ENCODE measurements around the gene IGSF23.
"Not testable (repeated sequence)": the region's sequence is repeated elsewhere in the genome, so short reads cannot be mapped to it uniquely, and the experiment has no call there.

Gene IGSF23

DNA sequence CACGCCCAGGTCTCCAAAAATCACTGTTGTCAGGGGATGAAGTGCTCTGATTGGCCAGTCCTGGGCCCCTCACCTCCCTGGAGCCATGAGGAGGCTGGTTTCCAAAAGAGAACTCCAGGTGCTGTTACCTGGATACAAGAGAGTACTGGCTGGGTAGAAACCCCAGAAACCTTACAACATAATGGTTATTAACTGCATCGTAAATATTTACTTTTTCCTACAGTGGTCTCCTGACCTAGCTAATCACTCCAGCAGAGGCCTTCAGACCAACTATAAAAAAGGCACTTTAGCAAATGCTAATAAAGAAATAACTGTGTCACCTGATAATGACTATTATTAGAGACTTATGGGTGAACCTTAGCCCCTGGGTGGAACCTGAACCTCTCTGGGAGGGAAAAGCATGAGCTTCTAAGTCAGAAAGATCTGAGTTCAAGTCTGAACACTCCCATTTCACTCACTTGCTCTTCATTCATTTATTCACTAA is 1.5 kb upstream of the IGSF23 start:
- no peak for DNase-seq (ENCODE audit: low spot score)

DNA sequence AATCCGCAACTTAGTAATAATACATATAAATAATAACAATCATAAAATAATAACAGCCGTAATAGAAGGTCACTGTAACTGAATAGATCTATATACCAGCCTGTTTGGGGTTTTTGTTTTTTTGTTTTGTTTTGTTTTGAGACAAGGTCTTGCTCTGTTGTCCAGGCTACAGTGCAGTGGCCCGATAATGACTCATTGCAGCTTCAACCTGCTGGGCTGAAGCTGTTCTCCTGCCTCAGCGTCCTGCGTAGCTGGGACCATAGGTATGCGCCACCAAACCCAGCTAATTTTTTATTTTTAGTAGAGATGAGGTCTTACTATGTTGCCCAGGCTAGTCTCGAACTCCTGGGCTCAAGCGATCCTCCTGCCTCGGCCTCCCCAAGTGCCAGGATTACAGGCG is 950 bp downstream of the IGSF23 start:
- no peak for DNase-seq (ENCODE audit: low spot score)

DNA sequence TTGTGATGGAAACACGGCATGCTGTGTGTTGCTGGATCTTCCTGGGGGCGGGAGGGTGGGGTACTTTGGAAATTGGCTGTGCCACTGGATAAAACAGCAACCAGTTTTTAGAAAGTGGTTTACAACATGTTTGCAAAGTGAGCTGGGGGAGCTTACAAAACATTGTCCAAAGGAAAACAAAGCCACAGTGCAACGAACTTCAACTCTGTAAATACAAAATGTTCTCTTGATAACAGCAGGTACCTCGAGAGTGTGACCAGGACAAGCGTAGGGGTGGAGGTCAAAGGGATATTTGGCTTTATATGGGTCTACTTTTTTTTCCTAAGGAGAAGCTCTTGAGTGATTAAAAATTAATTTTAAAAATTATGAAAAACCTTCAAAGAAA is 2.5 kb downstream of the IGSF23 start:
- no peak for DNase-seq (ENCODE audit: low spot score)

DNA sequence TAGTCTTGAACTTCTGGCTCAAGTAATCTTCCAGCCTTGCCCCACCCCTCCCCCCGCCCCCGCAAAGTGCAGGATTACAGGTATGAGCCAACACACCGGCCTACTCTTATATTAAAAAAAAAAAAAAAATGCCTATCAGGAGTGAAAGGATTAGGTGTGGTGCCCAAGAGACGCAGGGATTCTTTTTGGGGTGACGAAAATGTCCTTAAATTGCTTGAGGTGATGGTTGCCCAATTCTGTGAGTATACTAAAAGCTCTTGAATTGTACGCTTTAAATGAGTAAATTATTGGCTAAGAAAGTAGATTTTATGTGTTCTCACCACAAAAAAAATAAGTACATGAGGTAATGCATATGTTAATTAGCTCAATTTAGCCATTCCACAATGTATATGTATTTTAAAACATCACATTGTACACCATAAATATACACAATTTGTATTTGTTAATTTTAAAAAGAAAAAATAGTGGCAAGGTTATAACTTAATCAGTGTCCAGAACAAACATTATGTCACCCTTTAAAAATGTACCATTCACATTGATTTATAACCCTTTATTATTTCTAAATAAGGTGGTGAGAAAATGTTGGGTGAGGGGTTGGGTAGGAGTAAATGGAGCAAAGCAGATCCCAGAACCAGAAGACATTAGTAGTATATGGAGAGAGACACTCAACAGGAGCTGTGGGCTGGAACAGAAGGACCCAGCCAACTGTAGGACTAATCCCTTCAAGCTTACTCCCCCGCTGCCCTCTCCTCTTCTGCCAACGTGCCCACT is 3.9 kb downstream of the IGSF23 start:
- DNase-seq (ENCODE audit: low spot score), result no peak

DNA sequence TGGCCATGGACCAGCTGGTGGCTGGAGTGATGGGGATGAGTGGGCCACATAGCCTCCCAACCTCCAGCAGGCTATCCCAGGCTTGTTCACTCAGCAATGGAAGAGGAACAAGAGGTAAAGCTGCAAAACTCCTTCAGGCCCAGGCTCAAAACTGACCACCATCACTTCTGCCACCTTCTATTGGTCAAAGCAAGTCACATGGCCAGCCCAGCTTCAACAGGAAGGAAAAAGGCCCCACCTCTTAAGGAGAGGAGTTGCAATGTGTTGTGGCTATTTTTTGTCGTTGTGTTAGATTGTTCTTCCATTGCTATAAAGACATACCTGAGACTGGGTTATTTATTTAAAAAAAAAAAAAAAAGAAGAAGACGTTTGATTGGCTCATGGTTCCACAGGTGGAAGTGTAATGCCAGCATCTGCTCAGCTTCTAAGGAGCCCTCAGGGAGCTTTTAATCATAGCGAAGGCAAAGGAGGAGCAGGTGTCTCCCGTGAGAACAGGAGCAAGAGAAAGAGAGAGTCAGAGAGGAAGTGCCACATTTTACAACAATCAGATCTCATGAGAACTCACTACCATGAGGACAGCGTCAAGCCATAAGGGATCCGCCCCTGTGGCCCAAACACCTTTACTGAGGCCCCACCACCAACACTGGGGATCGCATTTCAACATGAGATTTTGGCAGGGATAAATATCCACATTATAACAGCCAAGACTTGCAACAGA is 5.4 kb downstream of the IGSF23 start:
- no peak for DNase-seq (ENCODE audit: low spot score)

DNA sequence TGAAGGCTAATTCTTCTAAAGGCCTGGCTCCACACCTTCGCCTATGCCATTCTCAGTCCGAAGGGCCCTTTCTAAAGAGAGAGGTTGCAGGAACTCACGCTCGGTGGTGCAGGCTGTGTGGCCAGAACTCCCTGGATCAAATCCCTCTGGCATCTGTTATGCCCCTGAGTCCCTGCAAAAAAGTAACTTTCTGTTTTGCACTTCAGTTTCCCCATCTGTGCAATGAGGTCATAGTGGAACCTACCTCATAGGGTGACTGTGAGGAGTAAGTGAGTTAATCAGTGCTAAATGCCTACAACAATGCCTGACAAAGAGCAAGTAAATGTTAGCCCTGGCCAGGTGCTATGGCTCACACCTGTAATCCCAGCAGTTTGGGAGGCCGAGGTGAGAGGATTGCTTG is 7.3 kb downstream of the IGSF23 start:
- no peak for DNase-seq (ENCODE audit: low spot score)

DNA sequence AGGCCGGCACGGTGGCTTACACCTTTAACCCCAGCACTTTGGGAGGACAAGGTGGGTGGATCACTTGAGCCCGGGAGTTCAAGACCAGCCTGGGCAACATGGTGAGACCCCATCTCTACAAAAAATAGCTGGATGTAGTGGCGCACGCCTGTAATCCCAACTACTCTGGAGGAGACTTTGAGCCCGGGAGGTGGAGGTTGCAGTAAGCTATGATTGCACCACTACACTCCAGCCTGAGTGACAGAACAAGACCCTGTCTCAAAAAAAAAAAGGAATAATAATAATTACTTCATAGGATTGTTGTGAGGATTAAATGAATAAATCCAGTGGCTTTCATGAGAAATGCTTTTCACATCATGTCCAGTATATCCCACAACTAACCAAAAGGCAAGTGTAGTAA is 8.0 kb downstream of the IGSF23 start:
- DNase-seq (ENCODE audit: low spot score), result no peak

DNA sequence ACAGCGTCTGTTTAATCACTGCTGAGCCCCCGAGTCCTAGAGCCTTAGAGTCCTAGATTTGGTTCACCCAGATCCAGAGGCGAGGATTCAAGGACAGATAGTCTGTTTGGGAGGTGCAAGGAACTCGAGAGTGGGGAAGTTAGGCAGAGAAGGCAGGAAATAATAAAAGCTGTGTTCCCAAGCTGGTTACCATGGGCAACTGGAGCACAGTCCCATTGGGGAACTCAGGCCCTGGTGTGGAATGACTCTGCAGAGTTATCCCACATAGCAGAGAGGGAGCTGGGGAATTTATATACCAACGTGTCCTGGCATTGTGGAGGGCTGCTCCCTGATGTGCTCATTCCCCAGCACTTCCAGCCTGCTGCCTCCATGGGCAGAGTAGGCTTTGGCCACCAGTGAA is 9.7 kb downstream of the IGSF23 start:
- DNase-seq (ENCODE audit: low spot score), result no peak

DNA sequence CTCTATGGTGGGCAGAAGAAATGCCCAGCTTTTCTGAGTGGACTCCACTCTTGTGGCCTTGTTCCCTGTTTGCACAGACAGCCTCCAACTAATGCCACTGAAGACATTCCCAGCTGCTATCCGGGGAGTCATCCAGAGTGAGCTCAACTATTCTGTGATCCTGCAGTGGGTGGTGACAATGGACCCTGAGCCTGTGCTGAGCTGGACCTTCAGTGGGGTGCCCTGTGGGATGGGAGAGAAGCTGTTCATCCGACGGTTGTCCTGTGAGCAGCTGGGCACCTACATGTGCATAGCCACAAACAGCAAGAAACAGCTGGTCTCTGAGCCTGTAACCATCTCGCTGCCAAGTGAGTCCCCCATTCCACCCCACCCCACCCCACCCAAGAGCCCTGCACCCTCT is 10.3 kb downstream of the IGSF23 start:
- no peak for DNase-seq (ENCODE audit: low spot score)

DNA sequence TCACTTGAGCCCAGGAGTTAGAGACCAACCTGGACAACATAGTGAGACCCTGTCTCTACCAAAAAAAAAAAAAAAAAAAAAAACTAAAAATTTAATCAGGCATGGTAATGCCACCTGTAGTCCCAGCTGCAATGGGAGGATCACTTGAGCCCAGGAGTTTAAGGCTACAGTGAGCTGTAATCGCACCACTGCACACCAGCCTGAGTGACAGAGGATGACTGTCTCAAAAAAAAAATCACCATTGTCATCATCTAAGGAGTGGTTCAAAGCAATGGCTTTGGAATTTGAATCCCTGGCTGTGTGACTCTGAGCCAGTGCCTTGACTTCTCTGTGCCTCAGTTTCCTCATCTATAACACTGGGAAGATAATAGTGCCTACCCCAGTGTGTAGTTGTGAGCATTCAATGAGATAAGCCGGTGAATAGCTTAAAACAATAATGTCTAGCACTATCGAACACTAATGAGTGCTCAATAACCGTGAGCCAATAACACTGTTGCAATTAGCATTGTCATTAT is 11.5 kb downstream of the IGSF23 start:
- DNase-seq (ENCODE audit: low spot score), result no peak

DNA sequence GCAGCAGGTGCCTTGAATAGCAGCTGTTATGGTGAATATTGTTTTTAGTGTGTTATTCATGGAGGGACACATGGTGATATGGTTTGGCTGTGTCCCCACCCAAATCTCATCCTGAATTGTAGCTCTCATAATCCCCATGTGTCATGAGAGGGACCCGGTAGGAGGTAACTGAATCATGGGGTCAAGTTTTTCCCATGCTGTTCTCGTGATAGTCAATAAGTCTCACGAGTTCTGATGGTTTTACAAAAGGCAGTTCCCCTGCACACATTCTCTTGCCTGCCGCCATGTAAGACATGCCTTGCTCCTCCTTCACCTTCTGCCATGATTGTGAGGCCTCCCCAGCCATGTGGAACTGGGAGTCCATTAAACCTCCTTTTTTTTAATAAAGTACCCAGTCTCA is 12.3 kb downstream of the IGSF23 start:
- DNase-seq (ENCODE audit: low spot score), result not testable (repeated sequence)

DNA sequence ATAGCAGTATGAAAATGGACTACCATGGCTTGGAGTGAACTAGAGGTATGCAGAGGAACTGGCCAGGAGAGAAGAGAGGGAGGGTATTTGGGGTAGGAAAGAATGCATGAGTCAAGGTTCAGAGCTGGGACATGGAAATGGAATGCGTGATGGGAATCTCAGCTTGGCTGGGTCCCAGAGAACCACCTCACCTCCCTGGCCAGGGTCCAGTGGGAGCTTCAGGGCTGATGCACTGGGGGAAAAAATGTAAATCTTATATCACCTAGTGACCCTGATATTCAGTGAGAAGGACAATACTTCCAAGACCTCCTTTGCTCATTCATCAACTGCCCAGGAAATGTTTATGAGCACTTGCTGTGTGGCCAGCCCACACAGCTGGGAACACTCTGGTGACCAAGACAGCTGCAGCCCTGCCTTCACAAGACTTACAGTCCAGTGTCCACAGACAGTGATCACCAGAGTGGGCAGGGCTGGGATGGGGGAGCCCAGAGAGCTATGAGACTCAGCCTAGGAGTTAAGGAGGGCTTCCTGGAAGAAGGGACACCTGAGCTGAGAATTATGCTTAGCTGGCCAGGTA is 12.8 kb downstream of the IGSF23 start:
- DNase-seq (ENCODE audit: low spot score), result no peak

DNA sequence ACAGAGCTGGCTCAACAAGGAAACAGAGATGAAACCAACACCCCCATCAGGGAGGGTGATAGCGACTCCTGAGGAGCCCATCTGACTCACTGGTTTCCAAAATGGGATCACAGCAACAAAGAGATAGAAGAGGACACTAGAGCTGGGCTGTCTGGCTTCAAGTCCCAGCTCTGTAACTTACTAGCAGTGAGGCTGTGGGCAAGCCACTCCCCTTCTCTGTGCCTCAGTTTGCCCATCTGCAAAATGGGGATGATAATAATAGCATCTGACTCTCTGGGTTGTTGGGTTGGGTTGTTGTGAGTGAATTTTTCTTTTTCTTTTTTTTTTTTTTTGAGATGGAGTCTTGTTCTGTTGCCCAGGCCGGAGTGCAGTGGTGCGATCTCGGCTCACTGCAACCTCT is 14.3 kb downstream of the IGSF23 start:
- DNase-seq (ENCODE audit: low spot score), result no peak

DNA sequence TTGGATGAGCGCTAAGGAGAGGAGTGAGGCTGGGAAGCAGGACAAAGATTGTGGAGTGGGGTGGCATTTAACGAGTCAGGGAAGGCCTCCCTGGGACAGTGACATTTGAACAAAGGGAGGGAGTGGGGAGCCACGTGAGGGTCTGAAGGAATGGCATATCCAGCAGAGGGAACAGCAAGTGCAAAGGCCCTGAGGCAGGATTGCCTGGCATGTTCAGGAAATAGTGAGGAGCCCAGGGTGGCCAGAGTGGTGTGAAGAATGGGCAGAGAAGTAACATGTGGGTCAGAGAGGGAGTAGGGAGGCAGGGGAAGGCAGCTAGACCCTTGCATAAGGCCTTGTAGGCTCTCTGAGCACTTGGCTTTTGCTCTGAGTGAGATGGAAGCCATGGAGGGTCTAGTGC is 15.4 kb downstream of the IGSF23 start:
- DNase-seq (ENCODE audit: low spot score), result no peak

DNA sequence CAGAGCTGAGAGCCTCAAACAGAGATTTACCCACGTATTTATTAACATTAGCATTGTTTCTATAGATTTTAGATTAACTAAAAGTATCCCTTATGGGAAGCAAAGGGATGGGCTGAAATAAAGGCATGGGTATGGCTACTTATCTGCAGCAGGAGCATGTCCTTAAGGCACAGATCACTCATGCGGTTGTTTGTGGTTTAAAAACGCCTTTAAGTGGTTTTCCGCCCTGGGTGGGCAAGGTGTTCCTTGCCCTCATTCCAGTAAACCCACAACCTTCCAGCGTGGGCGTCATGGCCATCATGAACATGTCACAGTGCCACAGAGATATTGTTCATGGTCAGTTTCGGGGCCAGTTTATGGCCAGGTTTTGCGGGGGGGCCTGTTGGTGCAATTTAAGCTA is 18.2 kb downstream of the IGSF23 start:
- DNase-seq (ENCODE audit: low spot score), result not testable (repeated sequence)

DNA sequence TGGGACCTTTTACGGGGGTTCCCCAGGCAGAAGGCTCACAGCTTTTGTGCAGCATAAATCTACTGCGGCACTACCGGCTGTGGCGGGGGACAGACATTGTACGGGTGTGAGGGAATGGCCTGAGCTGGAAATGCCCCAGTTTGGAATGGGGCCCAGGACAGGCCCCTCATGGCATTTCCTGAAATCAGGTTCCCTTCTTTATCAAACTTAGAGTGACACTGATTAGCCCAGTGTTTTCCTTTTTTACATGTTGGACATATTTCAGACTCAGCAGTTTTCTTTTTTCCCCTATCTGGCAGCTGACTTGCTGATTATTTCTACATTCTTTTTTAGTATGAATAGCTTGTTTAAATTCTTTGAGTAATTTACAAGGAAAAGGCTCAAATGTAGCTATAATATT is 20.7 kb downstream of the IGSF23 start:
- DNase-seq (ENCODE audit: low spot score), result not testable (repeated sequence)

DNA sequence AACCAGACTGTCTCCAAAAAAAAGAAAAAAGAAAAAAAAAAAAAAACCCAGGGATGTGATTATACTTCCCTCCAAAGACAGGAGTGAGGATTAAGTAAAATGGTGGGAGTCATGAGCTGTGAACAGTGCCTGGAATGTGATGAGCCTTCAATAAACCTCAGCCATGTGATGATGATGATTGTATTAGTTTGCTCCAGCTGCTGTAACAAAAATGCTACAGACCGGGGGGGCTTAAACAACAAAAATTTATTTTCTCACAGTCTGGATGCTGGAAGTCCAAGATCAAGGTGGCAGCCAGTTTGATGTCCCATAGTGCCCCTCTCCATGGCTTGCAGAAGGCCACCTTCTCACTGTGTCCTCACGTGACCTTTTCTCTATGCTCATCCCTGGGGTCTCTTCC is 21.4 kb downstream of the IGSF23 start:
- DNase-seq (ENCODE audit: low spot score), result no peak

DNA sequence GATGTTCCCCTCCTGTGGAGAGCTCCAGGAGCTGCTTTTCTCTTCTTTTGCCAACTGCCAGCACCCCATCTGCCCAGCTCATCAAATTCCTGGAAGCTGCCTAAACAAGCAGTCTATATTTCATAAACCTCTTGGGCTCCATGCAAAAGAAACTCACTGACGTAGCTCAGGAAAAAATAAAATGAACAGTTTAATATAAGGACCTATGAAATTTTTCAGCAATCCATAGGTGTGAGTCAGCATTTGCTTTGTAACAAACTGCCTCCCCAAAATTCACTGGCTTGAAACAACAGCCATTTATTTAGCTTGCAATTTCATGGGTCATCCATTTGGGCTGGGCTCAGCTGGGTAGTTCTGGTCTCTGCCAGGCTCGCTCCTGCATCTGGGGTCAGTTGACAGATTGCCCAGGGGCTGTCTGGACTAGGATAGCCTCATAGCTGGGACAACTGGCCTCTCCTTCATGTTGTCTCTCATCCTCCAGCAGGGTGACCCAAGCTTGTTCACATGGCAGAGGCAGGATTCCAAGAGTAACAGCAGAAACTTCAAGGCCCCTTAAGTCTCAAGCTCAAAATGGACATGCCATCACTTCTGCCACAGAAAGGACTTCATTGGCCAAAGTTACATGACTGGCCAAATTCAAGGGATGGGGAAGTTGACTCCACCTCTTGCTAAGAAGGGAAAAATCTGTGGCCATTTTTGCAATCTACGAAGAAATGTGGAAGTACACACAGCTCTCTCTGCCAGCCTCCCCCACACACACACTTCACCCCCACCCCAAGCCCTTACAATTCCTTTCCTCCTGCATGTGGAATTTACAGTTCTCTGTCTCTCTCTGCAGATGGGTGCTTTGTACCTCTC is 22.4 kb downstream of the IGSF23 start:
- no peak for DNase-seq (ENCODE audit: low spot score)

DNA sequence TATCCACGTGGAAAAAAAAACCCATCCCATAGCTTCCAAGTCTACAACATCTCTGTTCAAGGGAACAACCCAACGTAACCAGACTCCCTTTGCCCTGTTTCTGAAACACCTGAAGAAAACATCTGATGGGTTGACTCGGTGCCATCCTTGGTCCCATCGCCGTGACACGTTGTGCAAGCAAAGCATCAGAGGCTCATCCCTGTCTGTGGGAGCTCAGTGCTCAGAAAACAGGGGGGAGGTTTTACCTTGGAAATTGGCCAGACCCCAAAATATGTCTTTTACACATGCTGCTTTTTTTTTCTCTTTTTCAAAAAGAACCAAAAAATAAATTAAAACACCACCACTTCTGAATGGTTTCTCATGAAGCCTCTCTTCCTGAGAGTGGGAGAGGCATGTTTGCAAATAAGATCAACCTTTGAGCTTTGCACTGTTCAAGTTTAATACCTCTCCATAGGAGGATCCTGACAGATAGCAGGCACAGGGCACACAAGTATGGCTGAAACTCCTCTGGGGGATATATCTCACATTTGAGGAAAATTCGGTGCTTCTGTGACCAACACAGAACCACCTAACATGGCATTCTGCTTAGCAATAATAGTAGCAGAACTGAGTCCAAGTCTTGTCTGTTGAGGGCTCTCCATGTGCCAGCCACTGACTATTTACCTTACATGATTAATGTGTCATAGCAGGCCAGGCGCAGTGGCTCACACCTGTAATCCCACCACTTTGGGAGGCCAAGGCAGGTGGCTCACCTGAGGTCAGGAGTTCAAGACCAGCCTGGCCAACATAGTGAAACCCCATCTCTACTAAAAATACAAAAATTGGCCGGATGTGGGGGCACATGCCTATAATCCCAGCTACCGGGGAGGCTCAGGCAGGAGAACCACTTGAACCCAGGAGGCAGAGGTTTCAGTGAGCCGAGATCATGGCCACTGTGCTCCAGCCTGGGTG is 23.4 kb downstream of the IGSF23 start:
- DNase-seq (ENCODE audit: low spot score), result no peak

DNA sequence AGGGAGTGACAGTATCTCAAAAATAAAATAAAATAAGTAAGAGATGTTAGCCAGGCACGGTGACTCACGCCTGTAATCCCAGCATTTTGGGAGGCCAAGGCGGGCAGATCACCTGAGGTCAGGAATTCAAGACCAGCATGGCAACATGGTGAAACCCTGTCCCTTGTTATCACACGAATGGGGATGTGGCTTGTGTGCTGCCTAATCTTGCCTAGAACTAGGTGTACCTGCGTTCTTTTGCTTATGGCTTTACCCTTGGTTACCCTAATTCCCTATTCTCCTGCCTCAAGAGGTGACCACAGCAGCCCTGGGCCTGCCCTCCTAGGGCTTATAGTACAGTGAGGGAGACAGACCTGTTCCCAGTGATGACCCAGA is 24.0 kb downstream of the IGSF23 start:
- DNase-seq (ENCODE audit: low spot score), result no peak

DNA sequence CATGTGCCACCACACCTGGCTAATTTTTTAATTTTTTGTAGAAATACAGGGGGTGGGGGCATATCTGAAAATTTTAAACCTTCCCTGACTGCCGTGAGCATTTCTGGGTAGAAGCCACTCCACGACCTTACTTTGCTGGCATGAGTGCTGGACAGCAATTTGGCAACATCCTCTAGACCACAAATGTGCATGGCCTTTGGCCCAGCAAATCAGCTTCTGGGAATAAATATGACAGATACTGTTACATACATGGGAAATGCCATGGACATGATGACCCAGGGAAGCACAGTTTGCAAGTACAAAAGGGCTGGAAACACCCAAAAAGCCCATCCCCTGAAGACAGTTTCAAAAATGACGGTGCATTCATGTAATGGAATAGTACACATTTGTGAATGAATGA is 27.2 kb downstream of the IGSF23 start:
- DNase-seq (ENCODE audit: low spot score), result no peak

All from hematopoietic multipotent progenitor cell treated with erythropoietin and hydrocortisone succinate and interleukin-3 and kit ligand, for 17 days (in vitro differentiated cells).